Stimulated activated CD8-positive, alpha-beta memory T cell treated with anti-CD3 and anti-CD28 coated beads, Interleukin-7, amount 100 ng/mL, for 48 hours (primary cell): Measurements from ENCODE around the gene TSC22D3.

Experiments used
- DNase-seq, 2 donors: peaks; one replicate each; pipeline ENCODE4 v3.0.0-alpha.2; 2020; ENCODE audit warnings: low read depth in 1 of 2; ENCODE audit errors: extremely low read depth in 1 of 2

The TSC22D3 gene

DNA sequence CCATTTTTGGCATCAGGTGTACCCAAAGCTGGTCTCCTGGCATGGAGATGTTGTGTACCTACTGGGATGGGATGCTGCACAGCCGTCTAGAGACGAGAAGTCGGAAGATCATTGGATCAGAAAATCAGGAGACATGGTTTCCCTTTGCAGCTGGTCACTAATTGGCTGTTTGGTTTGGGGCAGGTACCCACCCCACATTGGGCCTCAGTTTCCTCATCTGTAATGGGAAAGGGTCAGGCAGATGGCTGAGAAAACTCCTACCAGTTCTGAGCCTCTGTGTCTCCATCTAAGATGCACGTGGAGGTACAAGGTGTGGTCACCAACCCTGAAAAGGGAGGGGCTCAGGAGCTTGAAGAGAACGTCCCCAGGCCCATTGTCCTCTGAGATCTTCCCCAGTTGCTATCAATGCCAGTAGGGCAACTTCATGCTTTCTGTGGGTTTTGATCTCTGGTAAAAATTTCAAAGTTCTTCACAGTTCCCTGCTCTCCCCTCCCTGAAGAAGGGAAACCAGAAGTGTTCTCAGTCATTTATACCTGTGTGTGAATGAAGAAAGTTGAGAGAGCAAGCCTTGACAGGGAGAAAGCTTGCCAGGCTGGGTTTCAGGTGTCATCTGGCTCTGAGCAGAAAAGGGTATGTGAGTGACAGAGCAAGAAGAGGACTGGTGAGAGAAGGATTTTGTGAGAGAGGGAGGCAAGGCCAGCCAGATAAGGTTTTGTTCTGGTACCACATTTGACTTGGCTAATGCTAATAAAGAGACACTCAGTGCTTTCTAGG is 15.1 kb downstream of the TSC22D3 start:
- no peak for DNase-seq

DNA sequence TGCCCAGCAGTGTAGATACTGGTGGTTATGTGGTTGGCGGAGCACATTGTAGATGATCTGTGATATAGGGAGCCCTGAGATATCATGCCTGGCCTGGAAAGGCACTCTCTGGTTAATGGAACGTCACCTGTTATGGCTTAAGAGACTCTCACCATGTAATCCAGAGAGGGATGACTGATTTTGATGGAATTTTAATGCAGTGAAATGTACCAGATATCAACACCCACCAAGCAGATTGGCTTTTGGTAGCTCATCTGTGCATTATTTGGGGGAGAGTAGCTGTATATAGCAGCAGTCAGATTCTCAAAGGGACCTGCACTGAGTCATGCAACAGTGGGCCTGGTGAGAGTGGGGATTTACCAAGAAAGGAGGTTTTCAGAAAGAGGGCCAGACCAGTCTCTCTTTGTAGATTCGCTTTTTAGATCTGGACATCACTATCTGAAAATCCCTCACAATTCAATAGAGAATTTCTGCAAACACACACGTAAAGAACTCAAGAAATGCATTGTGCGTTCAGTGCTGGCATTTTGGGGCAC is 17.3 kb downstream of the TSC22D3 start:
- DNase-seq = no peak

DNA sequence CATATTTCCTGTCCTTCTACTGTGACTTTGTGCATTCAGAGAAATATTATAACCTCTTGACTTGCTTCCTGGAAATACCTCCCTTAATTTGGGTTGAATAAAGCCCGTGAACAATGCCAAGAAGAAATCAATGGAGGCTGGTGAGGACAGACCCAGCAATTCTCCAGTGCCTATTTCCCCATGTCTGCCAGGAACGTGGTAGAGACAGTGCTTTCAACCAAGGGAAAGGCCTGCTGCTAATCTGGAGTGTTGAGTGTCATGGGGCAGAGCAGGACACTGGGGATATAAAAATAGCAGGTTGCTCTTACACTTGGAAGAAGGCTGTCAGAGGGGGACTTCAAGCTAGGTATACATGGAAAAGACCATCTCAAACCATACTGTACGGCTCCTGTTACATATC is 19.9 kb downstream of the TSC22D3 start:
- no peak for DNase-seq

DNA sequence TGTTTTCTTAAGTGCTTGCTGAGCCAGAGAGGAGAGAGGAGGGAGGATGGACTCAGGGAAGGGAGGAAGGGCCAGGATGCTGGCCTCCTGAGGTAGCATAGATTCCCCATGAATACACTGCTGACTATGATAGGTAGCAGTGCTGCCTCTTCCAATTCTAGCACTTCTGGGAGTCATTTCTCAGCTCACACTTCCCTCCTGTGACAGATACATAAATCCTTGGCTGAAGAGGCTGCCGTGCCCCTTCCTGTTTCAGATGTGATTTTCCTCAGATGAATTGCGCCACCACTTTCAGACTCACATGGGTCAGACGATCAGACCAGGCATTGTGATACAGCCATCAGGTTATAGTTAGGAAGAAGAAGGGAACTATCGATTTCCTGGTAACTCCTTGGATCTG is 22.4 kb downstream of the TSC22D3 start:
- no peak for DNase-seq

- no peak for DNase-seq
These were observed 22.9 kb downstream of the TSC22D3 start for GRCh38 chrX:107752714-107753113.

- no peak for DNase-seq
These were observed 23.5 kb downstream of the TSC22D3 start for GRCh38 chrX:107752043-107752442.

GRCh38 chrX:107750861-107751445 is 24.6 kb downstream of the TSC22D3 start:
- no peak for DNase-seq

DNA sequence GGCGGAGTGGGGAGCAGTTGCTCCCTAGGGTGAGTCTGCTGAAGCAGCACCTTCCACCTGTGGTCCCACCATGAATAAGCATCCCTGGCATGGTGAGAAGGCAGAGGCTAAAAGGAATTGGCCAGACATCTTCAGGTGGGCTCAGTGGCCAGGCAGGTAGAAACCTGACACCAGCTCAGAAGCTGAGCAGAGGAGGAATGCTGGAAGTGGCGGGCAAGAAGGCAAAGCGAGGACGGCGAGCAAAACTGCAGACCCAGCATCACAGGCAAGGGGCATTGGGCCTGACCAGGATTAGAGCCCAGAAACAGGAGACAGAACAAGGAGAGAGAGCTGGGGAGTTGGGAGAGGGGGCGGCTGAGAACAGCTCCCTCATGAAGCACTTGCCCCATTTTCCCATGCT is 25.3 kb downstream of the TSC22D3 start:
- no peak for DNase-seq

DNA sequence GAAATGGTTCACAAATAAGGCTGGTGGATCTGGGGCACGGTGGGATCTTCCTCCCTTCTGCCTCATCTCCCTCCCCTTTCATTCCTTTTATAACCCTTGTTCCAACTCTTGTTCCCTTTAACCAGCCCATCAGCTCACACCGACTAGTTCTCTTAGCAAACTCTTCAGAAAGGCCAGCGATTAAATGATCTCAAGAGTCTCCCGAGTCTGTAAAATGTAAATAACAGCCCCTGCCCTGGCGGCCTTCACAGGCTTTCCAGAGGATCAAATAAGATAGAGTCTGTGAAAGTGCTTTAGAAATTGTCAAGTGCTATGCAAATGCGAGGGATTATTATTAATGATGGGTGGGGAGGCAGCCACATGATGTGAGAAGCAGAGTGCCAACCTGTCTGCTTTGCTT is 27.1 kb downstream of the TSC22D3 start:
- DNase-seq = no peak

GRCh38 chrX:107747596-107748161 is 27.9 kb downstream of the TSC22D3 start:
- no peak for DNase-seq

DNA sequence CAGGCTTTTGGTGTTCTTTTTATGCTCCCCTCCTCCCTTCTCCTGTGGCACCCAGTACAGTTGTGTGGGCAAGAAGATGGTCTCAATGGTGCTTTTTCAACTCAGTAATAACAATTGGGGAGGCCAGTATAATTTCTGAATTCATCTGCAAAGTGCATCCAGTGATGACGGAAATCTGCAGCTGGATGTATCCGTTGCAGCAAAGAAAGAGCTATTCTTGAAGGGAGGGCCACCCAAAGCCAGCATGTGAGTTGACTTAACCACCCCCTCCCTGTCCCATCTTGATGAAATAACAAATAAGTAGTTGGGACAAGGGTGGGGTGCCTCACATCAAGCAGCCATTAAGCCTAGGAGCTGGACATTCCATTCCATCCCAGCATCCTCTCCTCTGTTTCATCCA is 30.7 kb downstream of the TSC22D3 start:
- DNase-seq = no peak

GRCh38 chrX:107743995-107744394 is 31.6 kb downstream of the TSC22D3 start:
- no peak for DNase-seq

GRCh38 chrX:107742700-107743191 is 32.8 kb downstream of the TSC22D3 start:
- DNase-seq = no peak

- DNase-seq = no peak
These were observed 34.2 kb downstream of the TSC22D3 start for GRCh38 chrX:107741404-107741790.

DNA sequence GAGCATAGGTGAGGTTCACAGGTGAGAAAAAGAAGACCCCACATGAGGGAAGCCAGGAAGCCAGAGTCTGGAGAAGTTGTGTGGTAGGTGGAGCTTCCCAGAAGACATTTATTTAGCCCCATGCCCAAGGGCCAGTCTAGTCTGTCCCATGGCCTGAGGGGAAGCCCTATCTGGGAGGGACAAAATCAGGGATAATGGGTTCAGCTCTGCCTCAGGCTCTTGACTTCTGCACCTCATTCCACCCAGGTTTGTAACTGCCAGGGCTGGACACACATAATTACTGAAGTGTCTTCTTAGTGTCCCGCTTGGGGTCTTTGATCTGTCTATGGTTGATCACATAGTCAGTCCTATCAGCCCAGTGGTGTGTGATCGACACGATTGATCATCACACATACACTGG is 36.0 kb downstream of the TSC22D3 start:
- no peak for DNase-seq

DNA sequence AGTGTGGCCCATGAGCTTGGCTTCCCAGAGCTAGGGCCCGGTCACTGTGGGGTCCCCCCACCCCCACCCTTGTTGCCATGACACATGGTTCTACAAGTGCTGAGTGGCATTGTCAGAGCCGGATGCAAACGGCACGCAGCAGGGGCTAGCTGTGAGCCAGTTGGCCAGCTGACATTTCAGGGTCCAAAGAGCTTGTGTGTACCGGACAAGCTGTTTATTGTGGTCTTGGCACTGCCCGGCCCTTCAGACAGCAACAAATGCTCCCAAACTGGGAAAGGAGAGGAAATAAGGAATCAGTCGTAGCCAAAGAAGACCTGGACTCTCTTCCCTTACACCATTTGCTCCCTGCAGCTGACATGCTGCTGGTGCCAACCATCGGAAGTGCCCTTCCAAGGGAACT is 36.8 kb downstream of the TSC22D3 start:
- no peak for DNase-seq

GRCh38 chrX:107738272-107738671 is 37.3 kb downstream of the TSC22D3 start:
- DNase-seq = no peak

DNA sequence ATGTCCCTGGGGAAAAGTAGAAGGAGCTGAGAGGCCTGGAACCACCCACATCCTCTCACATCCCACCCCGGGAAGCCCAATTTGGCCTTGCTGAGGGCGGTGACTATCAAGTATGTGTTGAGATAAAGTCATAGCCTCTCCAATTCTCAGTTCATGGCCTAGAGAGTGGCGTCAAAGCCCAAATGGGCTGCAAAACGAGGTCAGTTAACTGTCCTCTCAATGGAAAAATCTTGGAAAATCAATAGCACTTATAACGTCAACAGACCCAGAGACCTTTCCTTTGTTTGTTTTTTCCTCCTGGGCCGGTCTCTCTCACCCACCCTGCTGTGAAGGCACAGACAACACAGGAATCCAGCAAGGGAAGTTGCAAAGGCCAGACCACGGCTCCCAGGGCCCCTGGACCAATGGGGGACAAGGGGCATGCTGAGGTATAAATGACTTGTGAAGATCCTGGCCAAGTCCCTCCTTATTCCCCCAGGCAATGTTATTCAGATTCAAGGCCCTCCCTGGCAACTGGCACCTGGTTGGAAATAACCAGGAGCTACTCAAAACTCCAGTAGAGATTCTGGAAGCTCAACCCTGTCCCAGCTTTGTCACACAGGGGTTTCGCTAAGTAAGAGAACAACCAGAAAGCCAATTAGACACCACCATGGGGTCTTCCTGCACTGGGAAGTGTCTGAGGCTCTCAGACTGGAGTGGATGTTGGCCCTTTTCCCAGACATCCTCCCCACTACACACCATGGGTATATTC is 38.6 kb downstream of the TSC22D3 start:
- DNase-seq = no peak

DNA sequence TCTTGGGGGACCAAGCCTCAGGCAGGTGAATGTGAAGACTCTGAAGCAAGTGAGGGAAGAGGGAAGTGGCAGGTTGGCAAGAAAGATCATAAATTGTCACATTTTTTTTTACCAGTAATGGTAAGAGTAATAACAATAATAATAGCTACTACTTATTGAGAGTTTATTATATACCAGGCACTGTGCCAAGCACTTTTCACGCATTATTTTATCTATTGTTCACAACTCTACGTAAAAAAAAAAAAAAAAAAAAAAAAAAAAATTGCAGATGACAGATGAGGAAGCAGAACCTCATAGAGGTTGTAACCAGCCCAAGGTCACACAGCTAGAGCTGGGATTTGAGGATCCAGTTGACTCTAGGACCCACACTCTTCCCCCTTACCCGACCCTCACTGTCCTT is 40.9 kb downstream of the TSC22D3 start:
- DNase-seq = no peak

DNA sequence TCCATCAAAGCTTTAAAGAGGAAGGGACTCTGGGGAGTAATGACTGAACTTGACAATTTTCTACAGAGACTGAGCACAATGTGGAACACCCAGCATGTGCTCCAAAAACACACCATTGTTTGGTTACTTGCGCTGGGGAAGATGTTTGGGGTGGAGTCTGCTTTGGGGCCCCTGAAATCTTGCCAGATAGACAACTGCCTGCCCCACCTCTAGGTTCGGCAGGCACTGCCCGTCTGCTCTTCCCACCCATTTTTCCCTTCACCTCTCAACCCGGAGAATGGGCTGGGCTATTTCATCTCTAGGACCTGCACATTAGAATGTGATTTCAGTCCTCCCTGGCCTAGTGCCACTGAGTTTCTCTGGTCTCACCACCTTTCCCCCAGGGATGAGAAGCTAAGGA is 41.9 kb downstream of the TSC22D3 start:
- DNase-seq = no peak

GRCh38 chrX:107731831-107732502 is 43.6 kb downstream of the TSC22D3 start:
- no peak for DNase-seq
